PC-9 (cell line): ENCODE data around the gene CLUH. TPM values are rescaled to one million over a fixed set of nuclear protein-coding genes. Genes with fewer than 3 reads are reported as not detected.

Experiments used
- BruUV-seq: library from RNA; stranded (reverse); fragments of 400-500 nt; replicated peaks from 2 replicates; lab custom pipeline; 2021; lab: Mats Ljungman, UMichigan
- CTCF ChIA-PET: fragments of 300-600 bp; sonication (Branson Sonifier 250); formaldehyde crosslinking; loops from one replicate; lab custom pipeline; 2022; ENCODE audit warnings: antibody characterized with exemption; lab: Charles Lee
- POLR2A ChIA-PET: fragments of 300-600 bp; sonication (Branson Sonifier 250); formaldehyde crosslinking; loops from one replicate; lab custom pipeline; 2022; ENCODE audit warnings: antibody characterized with exemption; ENCODE audit not compliant: unreplicated experiment; lab: Charles Lee
- DNase-seq, 2 experiments: peaks; one replicate each; pipeline versions ENCODE4 v3.0.0 to v3.0.0-alpha.2; 2015 to 2022; ENCODE audit warnings: mixed read lengths in 1 of 2
- H2AFZ ChIP-seq: fragments of 200-600 bp; sonication (generic); 2 replicates; pipeline ENCODE4 v1.8.1; 2017; ENCODE audit warnings: antibody characterized with exemption
- H3F3A ChIP-seq: fragments of 200-600 bp; sonication (generic); 2 replicates; pipeline ENCODE4 v1.8.1; 2017; ENCODE audit warnings: antibody characterized with exemption, mild to moderate bottlenecking, low read depth; ENCODE audit not compliant: insufficient read depth
- H3K27ac ChIP-seq: fragments of 200-600 bp; sonication (generic); 2 replicates; pipeline ENCODE4 v1.6.1; 2016; ENCODE audit warnings: mixed run types
- H3K27me3 ChIP-seq: fragments of 200-600 bp; sonication (generic); 2 replicates; pipeline ENCODE4 v1.6.1; 2016; ENCODE audit warnings: low read depth, mixed run types; ENCODE audit not compliant: insufficient read depth
- H3K36me3 ChIP-seq: fragments of 200-600 bp; sonication (generic); 2 replicates; pipeline ENCODE4 v1.6.1; 2016; ENCODE audit warnings: low read depth, mixed run types
- H3K4me1 ChIP-seq: fragments of 200-600 bp; sonication (generic); replicated peaks from 2 replicates; pipeline ENCODE4 v1.6.1; 2016; ENCODE audit warnings: mixed run types; ENCODE audit not compliant: insufficient read depth
- H3K4me2 ChIP-seq: fragments of 200-600 bp; sonication (generic); 2 replicates; pipeline ENCODE4 v1.6.1; 2017; ENCODE audit warnings: mixed run types
- H3K4me3 ChIP-seq: fragments of 200-600 bp; sonication (generic); 2 replicates; pipeline ENCODE4 v1.6.1; 2016; ENCODE audit warnings: mixed run types
- H3K79me2 ChIP-seq: fragments of 200-600 bp; sonication (generic); 2 replicates; pipeline ENCODE4 v1.6.1; 2017; ENCODE audit warnings: low read depth, mixed run types
- H3K9me2 ChIP-seq: fragments of 200-600 bp; sonication (generic); 2 replicates; pipeline ENCODE4 v1.8.1; 2017; ENCODE audit warnings: mild to moderate bottlenecking; ENCODE audit not compliant: insufficient read depth
- H3K9me3 ChIP-seq: fragments of 200-600 bp; sonication (generic); 2 replicates; pipeline ENCODE4 v1.8.1; 2016; ENCODE audit warnings: low read depth; ENCODE audit not compliant: insufficient read depth
- H4K20me1 ChIP-seq: fragments of 200-600 bp; sonication (generic); 2 replicates; pipeline ENCODE4 v1.8.1; 2017; ENCODE audit not compliant: insufficient read depth
- EZH2 ChIP-seq: fragments of 200-600 bp; sonication (generic); IDR thresholded peaks from 2 replicates; pipeline ENCODE4 v1.8.0; 2017; ENCODE audit warnings: antibody characterized with exemption, low read depth
- intact Hi-C: fragments of 100-400 bp; cut with micrococcal nuclease; formaldehyde crosslinking; loops from one replicate; pipeline ENCODE4 v1.10.0; 2022; ENCODE audit not compliant: unreplicated experiment
- total RNA-seq: library from RNA; stranded (reverse); gene quantifications from 2 replicates; pipeline ENCODE4 v1.2.3, GENCODE V29; 2021
- TF ChIP-seq, protein P1 (sequence below): fragments of 200-600 bp; sonication (generic); conservative IDR thresholded peaks from 2 replicates; pipeline ENCODE4 v1.6.1; 2017; ENCODE audit warnings: mixed run types, antibody characterized with exemption, mild to moderate bottlenecking, moderate library complexity

Gene CLUH
- total RNA-seq, 1 experiment from 2014 or later = 142 TPM

DNA sequence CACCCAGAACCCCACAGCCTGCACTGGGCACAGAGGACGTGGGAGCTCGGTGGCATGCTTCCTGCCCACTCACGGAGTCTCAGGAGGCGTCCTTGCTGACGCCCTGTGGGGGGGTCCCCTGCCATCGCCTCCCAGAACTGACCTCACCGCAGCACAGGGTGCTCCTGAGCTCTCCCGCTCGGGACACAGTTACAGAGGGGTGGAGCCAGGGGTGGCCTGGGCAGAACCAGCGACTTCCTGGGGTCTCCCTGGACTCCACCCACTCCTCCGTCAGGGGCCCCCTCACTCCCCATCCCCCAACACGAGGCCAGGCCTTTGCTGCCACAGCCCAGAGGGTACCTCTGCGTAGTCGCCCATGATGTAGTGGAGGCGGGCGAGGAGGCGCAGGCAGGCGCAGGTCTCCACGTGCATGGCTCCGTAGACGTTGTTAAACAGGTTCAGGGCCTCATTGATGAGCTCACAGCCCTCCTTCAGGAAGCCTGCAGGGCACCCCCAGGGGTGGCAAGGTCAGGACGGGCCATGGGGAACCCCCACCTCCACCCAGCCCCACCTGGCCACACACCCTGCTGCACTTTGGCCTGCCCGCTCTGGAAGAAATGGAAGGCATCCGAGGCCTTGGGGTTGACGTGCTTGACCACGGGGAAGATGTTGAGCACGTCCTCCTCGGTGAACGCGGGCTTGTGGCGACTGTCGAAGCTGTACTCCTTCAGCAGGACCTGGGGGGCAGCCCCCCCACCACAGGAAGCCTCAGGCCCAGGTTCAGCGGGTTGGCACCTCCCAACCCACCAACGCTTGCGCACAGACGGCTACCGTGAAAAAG is 17.8 kb downstream of the CLUH start:
- BruUV-seq = no TSS peak
- Histone ChIP-seq H3K9me2 (no peaks in the 10 kb centered on the region), H3K4me1 (no peaks in the 10 kb centered on the region), H3K36me3 (peaks cover 11% of the 10 kb centered on the region; the same call in 1 of the 2 replicates), H3K27ac (no peak overlapping the region), H3K4me3 (no peak overlapping the region), H4K20me1 (peaks cover 50% of the 10 kb centered on the region), H3F3A (peaks cover 14% of the 10 kb centered on the region; the same call in 1 of the 2 replicates), H2AFZ (no peak overlapping the region), H3K79me2 (no peaks in the 10 kb centered on the region), H3K4me2 (no peak overlapping the region), H3K27me3 (no peaks in the 10 kb centered on the region), H3K9me3 (no peaks in the 10 kb centered on the region)
- TF ChIP-seq, protein P1, sequence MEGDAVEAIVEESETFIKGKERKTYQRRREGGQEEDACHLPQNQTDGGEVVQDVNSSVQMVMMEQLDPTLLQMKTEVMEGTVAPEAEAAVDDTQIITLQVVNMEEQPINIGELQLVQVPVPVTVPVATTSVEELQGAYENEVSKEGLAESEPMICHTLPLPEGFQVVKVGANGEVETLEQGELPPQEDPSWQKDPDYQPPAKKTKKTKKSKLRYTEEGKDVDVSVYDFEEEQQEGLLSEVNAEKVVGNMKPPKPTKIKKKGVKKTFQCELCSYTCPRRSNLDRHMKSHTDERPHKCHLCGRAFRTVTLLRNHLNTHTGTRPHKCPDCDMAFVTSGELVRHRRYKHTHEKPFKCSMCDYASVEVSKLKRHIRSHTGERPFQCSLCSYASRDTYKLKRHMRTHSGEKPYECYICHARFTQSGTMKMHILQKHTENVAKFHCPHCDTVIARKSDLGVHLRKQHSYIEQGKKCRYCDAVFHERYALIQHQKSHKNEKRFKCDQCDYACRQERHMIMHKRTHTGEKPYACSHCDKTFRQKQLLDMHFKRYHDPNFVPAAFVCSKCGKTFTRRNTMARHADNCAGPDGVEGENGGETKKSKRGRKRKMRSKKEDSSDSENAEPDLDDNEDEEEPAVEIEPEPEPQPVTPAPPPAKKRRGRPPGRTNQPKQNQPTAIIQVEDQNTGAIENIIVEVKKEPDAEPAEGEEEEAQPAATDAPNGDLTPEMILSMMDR = no peak
- TF ChIP-seq EZH2 = no peak
- intact Hi-C loops = no loop called here
- no peak for DNase-seq
- CTCF ChIA-PET = no interaction called here
- POLR2A ChIA-PET = no interaction called here

DNA sequence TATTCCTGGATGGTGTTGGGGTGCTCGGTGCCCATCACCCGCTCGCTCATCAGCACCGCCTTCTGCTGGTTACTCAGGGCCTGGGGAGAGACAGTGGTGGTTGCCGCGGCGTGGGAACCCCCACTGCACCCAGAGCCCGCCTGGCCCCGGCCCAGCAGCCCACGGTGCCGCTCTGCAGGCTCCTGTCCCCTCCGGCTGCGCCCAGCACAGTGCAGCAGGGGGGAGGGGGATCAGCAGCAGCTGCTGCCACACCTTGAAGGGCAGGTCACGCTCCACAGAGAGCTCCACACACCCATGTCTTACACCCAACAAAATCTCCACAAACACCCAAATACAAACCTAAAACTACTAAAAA is 18.8 kb downstream of the CLUH start:
- DNase-seq = no peak
- no peaks in the 10 kb centered on the region for H3K27me3 ChIP-seq
- H3K79me2 ChIP-seq = no peaks in the 10 kb centered on the region
- H3K4me2 ChIP-seq = no peak overlapping the region
- H4K20me1 ChIP-seq = peaks cover 48% of the 10 kb centered on the region
- H3K4me1 ChIP-seq = no peaks in the 10 kb centered on the region
- intact Hi-C loops = no loop called here
- no peaks in the 10 kb centered on the region for H3K9me2 ChIP-seq
- H3K27ac ChIP-seq = no peak overlapping the region
- no peak overlapping the region for H3K4me3 ChIP-seq
- no peaks in the 10 kb centered on the region for H3K9me3 ChIP-seq
- H3K36me3 ChIP-seq = peaks cover 7% of the 10 kb centered on the region; the same call in 1 of the 2 replicates
- no peak for TF ChIP-seq EZH2
- TF ChIP-seq, protein P1 = no peak
- no TSS peak for BruUV-seq
- CTCF ChIA-PET = no interaction called here
- H2AFZ ChIP-seq = no peak overlapping the region
- POLR2A ChIA-PET = no interaction called here
- H3F3A ChIP-seq = peaks cover 24% of the 10 kb centered on the region

- no peak for DNase-seq
- CTCF ChIA-PET = no interaction called here
- intact Hi-C loops = no loop called here
- H3K27me3 ChIP-seq = no peaks in the 10 kb centered on the region
- H3K9me2 ChIP-seq = no peaks in the 10 kb centered on the region
- no peak overlapping the region for H2AFZ ChIP-seq
- BruUV-seq = no TSS peak
- no peak for TF ChIP-seq EZH2
- TF ChIP-seq, protein P1 = no peak
- no peak overlapping the region for H3K27ac ChIP-seq
- H4K20me1 ChIP-seq = peaks cover 47% of the 10 kb centered on the region
- H3K36me3 ChIP-seq = 0 out of 2 replicates have a peak, but pooled peaks cover 3% of the 10 kb centered on the region
- POLR2A ChIA-PET = no interaction called here
- no peak overlapping the region for H3K4me2 ChIP-seq
- H3K79me2 ChIP-seq = no peaks in the 10 kb centered on the region
- H3K4me3 ChIP-seq = no peak overlapping the region
- H3K9me3 ChIP-seq = no peaks in the 10 kb centered on the region
- no peaks in the 10 kb centered on the region for H3K4me1 ChIP-seq
- H3F3A ChIP-seq = peaks cover 27% of the 10 kb centered on the region
Observed at GRCh38 chr17:2691965-2692780, 19.4 kb downstream of the CLUH start.
